VCaP (cell line): Measurements from ENCODE around the gene TUBB4B.

ENCODE experiments used
- H3K27ac ChIP-seq: fragments of 450-650 bp; 2 replicates; pipeline ENCODE4 v1.5.1; 2017
- TF ChIP-seq, protein P1 (sequence below): fragments of 450-650 bp; conservative IDR thresholded peaks from 2 replicates; pipeline ENCODE4 v1.5.1; 2017; ENCODE audit warnings: mild to moderate bottlenecking, moderate library complexity

TUBB4B gene

GRCh38 chr9:137219757-137220316 lies 21.2 kb upstream of the TUBB4B start:
- TF ChIP-seq, protein P1, sequence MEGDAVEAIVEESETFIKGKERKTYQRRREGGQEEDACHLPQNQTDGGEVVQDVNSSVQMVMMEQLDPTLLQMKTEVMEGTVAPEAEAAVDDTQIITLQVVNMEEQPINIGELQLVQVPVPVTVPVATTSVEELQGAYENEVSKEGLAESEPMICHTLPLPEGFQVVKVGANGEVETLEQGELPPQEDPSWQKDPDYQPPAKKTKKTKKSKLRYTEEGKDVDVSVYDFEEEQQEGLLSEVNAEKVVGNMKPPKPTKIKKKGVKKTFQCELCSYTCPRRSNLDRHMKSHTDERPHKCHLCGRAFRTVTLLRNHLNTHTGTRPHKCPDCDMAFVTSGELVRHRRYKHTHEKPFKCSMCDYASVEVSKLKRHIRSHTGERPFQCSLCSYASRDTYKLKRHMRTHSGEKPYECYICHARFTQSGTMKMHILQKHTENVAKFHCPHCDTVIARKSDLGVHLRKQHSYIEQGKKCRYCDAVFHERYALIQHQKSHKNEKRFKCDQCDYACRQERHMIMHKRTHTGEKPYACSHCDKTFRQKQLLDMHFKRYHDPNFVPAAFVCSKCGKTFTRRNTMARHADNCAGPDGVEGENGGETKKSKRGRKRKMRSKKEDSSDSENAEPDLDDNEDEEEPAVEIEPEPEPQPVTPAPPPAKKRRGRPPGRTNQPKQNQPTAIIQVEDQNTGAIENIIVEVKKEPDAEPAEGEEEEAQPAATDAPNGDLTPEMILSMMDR, result no peak
- peak overlapping the region; percentile 97 for H3K27ac ChIP-seq

- peak overlapping the region; percentile 97 for H3K27ac ChIP-seq
- TF ChIP-seq, protein P1, result no peak
Observed at GRCh38 chr9:137220317-137221094, 20.6 kb upstream of the TUBB4B start.

DNA sequence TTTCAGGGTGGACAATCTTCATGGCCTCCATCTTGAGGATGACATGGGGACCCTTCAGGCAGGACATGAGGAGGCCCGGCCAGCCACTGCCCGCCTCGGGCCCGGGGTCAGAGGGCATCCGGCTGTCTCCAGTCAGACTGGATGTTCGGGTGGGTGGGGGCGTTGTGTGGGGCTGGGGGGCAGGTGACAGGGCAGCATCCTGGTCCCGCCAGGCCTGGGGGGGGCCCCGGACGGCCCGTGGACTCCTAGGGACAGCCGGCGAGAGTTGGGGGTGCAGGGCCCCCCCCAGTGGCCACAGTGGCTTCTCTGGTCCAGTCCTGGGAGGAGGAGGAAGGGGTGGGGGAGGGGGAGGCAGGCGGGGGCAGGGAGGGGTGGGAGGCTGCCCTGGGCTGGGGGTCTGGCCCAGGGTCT lies 20.0 kb upstream of the TUBB4B start:
- TF ChIP-seq, protein P1, result no peak
- peak overlapping the region; percentile 97 for H3K27ac ChIP-seq

GRCh38 chr9:137221506-137222111 lies 19.5 kb upstream of the TUBB4B start:
- peak overlapping the region; percentile 97 for H3K27ac ChIP-seq
- TF ChIP-seq, protein P1, result no peak

- H3K27ac ChIP-seq, result peak within 1 kb of the TSS; percentile 97
- TF ChIP-seq, protein P1, result no peak
Observed at GRCh38 chr9:137222190-137223077, 18.7 kb upstream of the TUBB4B start, which contains the start of gene RNF208. TSS of gene RNF208 (minus strand) at chr9:137222240. CDS start at chr9:137221212, 1,028 bp downstream.

DNA sequence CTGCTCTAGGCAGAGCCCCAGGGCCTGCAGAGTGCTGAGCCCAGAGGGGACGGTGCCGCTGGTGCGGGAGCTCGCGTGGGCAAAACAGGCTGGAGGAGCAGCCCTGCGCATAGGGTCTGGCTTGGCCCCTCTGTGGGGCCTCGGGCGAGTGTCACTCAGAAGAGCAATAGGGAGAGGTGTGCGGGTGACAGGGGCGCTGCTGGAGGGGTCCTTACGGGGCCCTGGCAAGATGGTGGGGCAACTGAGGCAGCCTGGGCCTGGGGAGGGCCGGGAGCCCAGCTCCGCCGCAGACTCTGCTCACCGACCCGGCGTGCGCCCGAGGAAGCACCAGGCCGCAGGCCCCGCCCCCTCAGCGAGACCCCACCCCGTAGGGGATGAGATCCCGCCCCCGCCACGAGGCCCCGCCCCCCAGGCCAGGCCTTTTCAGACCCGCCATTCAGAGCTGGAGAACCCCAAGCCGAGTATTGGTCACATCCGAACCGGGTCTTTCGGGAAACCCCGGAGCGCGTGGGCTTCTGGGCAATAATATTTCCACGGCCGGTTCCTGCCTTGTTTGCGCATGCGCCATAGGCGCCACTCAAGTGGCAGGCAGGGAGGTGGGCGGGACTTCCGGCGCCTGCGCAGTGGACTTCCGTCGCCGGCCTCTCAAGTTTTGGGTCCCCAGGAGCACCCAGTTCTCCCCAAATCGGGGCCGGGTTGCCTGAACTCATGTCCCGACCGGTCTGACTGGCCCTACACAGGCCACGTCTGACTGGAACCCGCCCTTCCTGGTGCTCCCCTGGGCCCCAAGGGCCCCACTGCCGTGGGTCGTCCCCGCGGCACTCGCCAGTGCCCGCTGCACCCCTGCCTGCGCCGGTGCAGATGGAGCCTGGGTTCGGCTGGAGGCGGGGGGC lies 17.8 kb upstream of the TUBB4B start:
- TF ChIP-seq, protein P1, result no peak

More for the DNA sequence above, 17.8 kb upstream of the TUBB4B start:
- peak overlapping the region; percentile 97 for H3K27ac ChIP-seq
